IMR-90 (cell line): ENCODE measurements around the gene ACAP2. TPM values are rescaled to one million over a fixed set of nuclear protein-coding genes. Genes with fewer than 3 reads are reported as not detected.

Source experiments
- ATAC-seq: fragments of 200-7000 bp; cut with Tn5 transposase; 2 replicates; pipeline ENCODE4 v1.9.1; 2020; ENCODE audit warnings: low read depth, mild to moderate bottlenecking, moderate library complexity
- BruUV-seq: library from RNA; stranded (reverse); fragments of 400-500 nt; replicated peaks from 2 replicates; lab custom pipeline; 2021; lab: Mats Ljungman, UMichigan
- CTCF ChIA-PET: fragments of 300-600 bp; formaldehyde crosslinking; extraction: SDS; loops from one replicate; lab custom pipeline; 2021; ENCODE audit warnings: antibody characterized with exemption; lab: Yijun Ruan, JAX
- POLR2A ChIA-PET: fragments of 300-600 bp; sonication (Branson Sonifier 250); formaldehyde crosslinking; loops from one replicate; lab custom pipeline; 2022; ENCODE audit warnings: antibody characterized with exemption; ENCODE audit not compliant: unreplicated experiment; lab: Charles Lee
- DNase-seq: peaks from one replicate; pipeline ENCODE4 v3.0.0; 2013
- H2AFZ ChIP-seq: replicated peaks from 2 replicates; pipeline ENCODE3; 2013; ENCODE audit warnings: low read length, mild to moderate bottlenecking; ENCODE audit not compliant: poor library complexity
- H2AK5ac ChIP-seq: 2 replicates; pipeline ENCODE4 v1.6.1; 2013; ENCODE audit warnings: low read depth, low read length, inconsistent platforms
- H2AK9ac ChIP-seq: replicated peaks from 2 replicates; pipeline ENCODE3; 2013; ENCODE audit warnings: mild to moderate bottlenecking, low read depth, low read length, moderate library complexity; ENCODE audit not compliant: poor library complexity
- H2BK120ac ChIP-seq: 2 replicates; pipeline ENCODE4 v1.6.1; 2013; ENCODE audit warnings: low read depth, low read length, inconsistent platforms
- H2BK15ac ChIP-seq: 3 replicates; pipeline ENCODE4 v1.6.1; 2013; ENCODE audit warnings: low read depth, low read length, inconsistent platforms
- H2BK20ac ChIP-seq: 2 replicates; pipeline ENCODE4 v1.6.1; 2013; ENCODE audit warnings: low read depth, mild to moderate bottlenecking, inconsistent platforms, low read length, moderate library complexity
- H2BK5ac ChIP-seq: 2 replicates; pipeline ENCODE4 v1.6.1; 2013; ENCODE audit warnings: mild to moderate bottlenecking, low read depth, low read length, inconsistent platforms; ENCODE audit not compliant: poor library complexity, severe bottlenecking
- H3K14ac ChIP-seq: replicated peaks from 2 replicates; pipeline ENCODE4 v1.6.1; 2013; ENCODE audit warnings: low read depth, low read length, inconsistent platforms
- H3K18ac ChIP-seq: 2 replicates; pipeline ENCODE4 v1.6.1; 2013; ENCODE audit warnings: low read depth, low read length, control low read depth
- H3K23ac ChIP-seq: 2 replicates; pipeline ENCODE4 v1.6.1; 2013; ENCODE audit warnings: low read depth, low read length, inconsistent platforms
- H3K27ac ChIP-seq: 2 replicates; pipeline ENCODE4 v1.5.1; 2013; ENCODE audit warnings: mild to moderate bottlenecking, control low read depth, low read length; ENCODE audit not compliant: insufficient read depth
- H3K27me3 ChIP-seq: 2 replicates; pipeline ENCODE4 v1.6.1; 2013; ENCODE audit warnings: low read length; ENCODE audit not compliant: control insufficient read depth, insufficient read depth
- H3K36me3 ChIP-seq: 2 replicates; pipeline ENCODE4 v1.6.1; 2013; ENCODE audit warnings: low read length, mixed read lengths; ENCODE audit not compliant: control insufficient read depth, insufficient read depth
- H3K4ac ChIP-seq: 2 replicates; pipeline ENCODE4 v1.6.1; 2013; ENCODE audit warnings: low read depth, low read length, inconsistent platforms
- H3K4me1 ChIP-seq: 2 replicates; pipeline ENCODE4 v1.6.1; 2013; ENCODE audit warnings: low read length, mixed read lengths; ENCODE audit not compliant: control insufficient read depth, insufficient read depth
- H3K4me2 ChIP-seq: 2 replicates; pipeline ENCODE4 v1.6.1; 2013; ENCODE audit warnings: low read depth, mild to moderate bottlenecking, control low read depth, low read length, moderate library complexity
- H3K4me3 ChIP-seq: 2 replicates; pipeline ENCODE4 v1.5.1; 2013; ENCODE audit warnings: low read depth, mild to moderate bottlenecking, control low read depth, low read length, moderate library complexity; ENCODE audit not compliant: insufficient read depth
- H3K56ac ChIP-seq: 2 replicates; pipeline ENCODE4 v1.6.1; 2013; ENCODE audit warnings: low read length, inconsistent platforms; ENCODE audit not compliant: insufficient read depth; ENCODE audit errors: extremely low read depth
- H3K79me1 ChIP-seq, 2 experiments: 2 replicates each; pipeline ENCODE4 v1.6.1; 2013; ENCODE audit warnings: low read length in 2 of 2, inconsistent platforms in 1 of 2, low read depth in 1 of 2
- H3K9ac ChIP-seq: 2 replicates; pipeline ENCODE4 v1.6.1; 2013; ENCODE audit warnings: low read depth, low read length, control low read depth
- H3K9me1 ChIP-seq: 2 replicates; pipeline ENCODE4 v1.6.1; 2013; ENCODE audit warnings: low read length, inconsistent platforms; ENCODE audit not compliant: insufficient read depth
- H3K9me3 ChIP-seq: 2 replicates; pipeline ENCODE4 v1.6.1; 2013; ENCODE audit warnings: low read length; ENCODE audit not compliant: control insufficient read depth, insufficient read depth
- H4K20me1 ChIP-seq: 2 replicates; pipeline ENCODE4 v1.6.1; 2013; ENCODE audit warnings: low read length, inconsistent platforms; ENCODE audit not compliant: insufficient read depth
- H4K5ac ChIP-seq: 2 replicates; pipeline ENCODE4 v1.6.1; 2013; ENCODE audit warnings: mild to moderate bottlenecking, low read depth, low read length, control low read depth
- H4K8ac ChIP-seq, 2 experiments: 2 replicates each; pipeline ENCODE4 v1.6.1; 2013; ENCODE audit warnings: low read depth in 2 of 2, low read length in 2 of 2, control low read depth in 1 of 2, inconsistent platforms in 1 of 2
- H4K91ac ChIP-seq: 2 replicates; pipeline ENCODE4 v1.6.1; 2013; ENCODE audit warnings: low read depth, low read length, inconsistent platforms; ENCODE audit not compliant: insufficient read depth
- CEBPB ChIP-seq: IDR thresholded peaks from 2 replicates; pipeline ENCODE4 v1.6.1; 2012; ENCODE audit warnings: low read depth, low read length, improper control_type of control experiment
- RAD21 ChIP-seq: IDR thresholded peaks from 2 replicates; pipeline ENCODE4 v1.6.1; 2012; ENCODE audit warnings: low read length, improper control_type of control experiment
- RCOR1 ChIP-seq: IDR thresholded peaks from 2 replicates; pipeline ENCODE4 v1.6.1; 2012; ENCODE audit warnings: mild to moderate bottlenecking, low read length, improper control_type of control experiment; ENCODE audit not compliant: insufficient replicate concordance
- RFX5 ChIP-seq: IDR thresholded peaks from 2 replicates; pipeline ENCODE4 v1.8.0; 2012; ENCODE audit warnings: low read depth, mild to moderate bottlenecking, low read length, moderate library complexity
- WGBS, 2 experiments: methylation state at CpG; one replicate each; pipeline versions ENCODE4 v1.1.5 to v1.1.7; 2013; ENCODE audit warnings: missing lambda C conversion rate in 2 of 2; ENCODE audit not compliant: insufficient read length in 1 of 2; ENCODE audit errors: extremely low coverage in 2 of 2; 5-methylcytosine and 5-hydroxymethylcytosine counted together
- dilution Hi-C: fragments of 300-500 bp; cut with HindIII; formaldehyde crosslinking; loops from one replicate; pipeline ENCODE4 v1.14.3; 2018; ENCODE audit warnings: low sequenced_read_pairs; ENCODE audit not compliant: unreplicated experiment
- in situ Hi-C: fragments of 300-500 bp; cut with MboI; formaldehyde crosslinking; loops from 3 replicates; pipeline ENCODE4 v1.14.3; 2019; ENCODE audit warnings: low sequenced_read_pairs, inconsistent platforms, mixed read lengths
- intact Hi-C: fragments of 100-400 bp; cut with micrococcal nuclease; formaldehyde crosslinking; loops from 2 replicates; pipeline ENCODE4 v1.10.0; 2022
- polyA plus RNA-seq, 3 experiments: library from polyadenylated mRNA; depleted of rRNA; stranded (reverse); fragments of >200 nt; gene quantifications; 2 replicates each; pipeline ENCODE4 v1.2.3, GENCODE V29; 2012; ENCODE audit warnings: low replicate concordance in 1 of 3
- total RNA-seq: library from RNA; depleted of rRNA; stranded (reverse); fragments of >200 nt; gene quantifications from 2 replicates; pipeline ENCODE4 v1.2.3, GENCODE V29; 2012

ACAP2 gene
- total and polyA plus RNA-seq, 2 of the 4 experiments (the other 2 are of a cell fraction), result 11.9 to 35.1 TPM

DNA sequence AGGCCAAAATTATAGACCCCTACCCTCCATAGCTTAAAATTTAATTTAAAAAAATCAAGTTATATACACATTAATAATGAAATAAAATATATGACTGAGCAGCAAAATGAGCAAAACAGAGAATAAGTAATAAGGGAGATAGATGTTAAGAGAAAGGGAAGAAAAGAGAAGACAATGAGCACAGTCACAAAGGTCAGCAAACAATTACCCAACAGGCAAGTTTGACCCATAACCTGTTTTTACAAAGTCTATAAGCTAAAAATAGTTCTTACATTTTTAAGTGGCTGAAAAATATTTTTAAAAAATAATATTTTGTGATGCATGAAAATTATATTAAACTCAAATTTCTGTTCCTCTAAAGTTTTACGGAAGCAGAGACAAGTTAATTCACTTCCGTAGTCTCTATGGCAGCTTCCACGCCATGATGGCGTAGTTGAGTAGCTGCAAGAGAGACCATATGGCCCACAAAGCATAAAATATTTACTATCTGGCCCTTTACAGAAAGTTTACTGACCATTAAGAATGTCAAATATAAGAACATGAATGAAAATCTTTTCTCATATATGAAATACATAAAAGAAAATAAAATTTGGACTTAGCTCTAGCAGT is 47.5 kb downstream of the ACAP2 start:
- in situ Hi-C loops, result no loop called here

More for the DNA sequence above, 47.5 kb downstream of the ACAP2 start:
- TF ChIP-seq RFX5 (no peak), CEBPB (no peak), RCOR1 (no peak), RAD21 (no peak)
- POLR2A ChIA-PET, result no interaction called here
- no peak overlapping the region for H3K4ac ChIP-seq
- H3K56ac ChIP-seq, result no peak overlapping the region
- intact Hi-C loops (loop anchor here (5.0 kb wide), 1 partner anchor 43 kb away; no protein-coding TSS in a partner anchor), dilution Hi-C loops (no loop called here)
- no peak overlapping the region for H2BK5ac ChIP-seq
- H4K5ac ChIP-seq, result no peak overlapping the region
- H2AFZ ChIP-seq, result no peak overlapping the region
- no peak overlapping the region for H2AK9ac ChIP-seq
- no peak overlapping the region for H3K14ac ChIP-seq
- no peak overlapping the region for H4K91ac ChIP-seq
- no peak overlapping the region for H4K8ac ChIP-seq
- 0 out of 2 replicates have a peak, but pooled peaks cover 2% of the 10 kb centered on the region for H3K36me3 ChIP-seq
- no peak overlapping the region for H3K27ac ChIP-seq
- H3K27me3 ChIP-seq, result no peaks in the 10 kb centered on the region
- H3K79me1 ChIP-seq, result peaks cover 15 to 40% of the 10 kb centered on the region in 2 experiments; a peak in 3 of 4 replicates
- H3K9ac ChIP-seq, result no peak overlapping the region
- no peak overlapping the region for H3K18ac ChIP-seq
- no peak overlapping the region for H3K4me3 ChIP-seq
- H3K4me1 ChIP-seq, result peaks cover 5% of the 10 kb centered on the region; the same call in 1 of the 2 replicates
- no peak overlapping the region for H3K4me2 ChIP-seq
- no peak overlapping the region for H3K23ac ChIP-seq
- H2BK15ac ChIP-seq, result no peak overlapping the region
- H3K9me3 ChIP-seq, result no peaks in the 10 kb centered on the region
- peaks cover 6% of the 10 kb centered on the region for H3K9me1 ChIP-seq
- no CpG with 5 or more reads among the region's 4 CpGs for WGBS, 2 experiments
- CTCF ChIA-PET, result no interaction called here
- BruUV-seq, result no TSS peak
- DNase-seq (no peak), ATAC-seq (no peak)
- H2AK5ac ChIP-seq, result no peak overlapping the region
- no peak overlapping the region for H2BK120ac ChIP-seq
- H4K20me1 ChIP-seq, result peaks cover 26% of the 10 kb centered on the region
- no peak overlapping the region for H2BK20ac ChIP-seq
